SU-DHL-6 (cell line): ENCODE results near the gene IL3.

Source experiments
- H2AFZ ChIP-seq: fragments of 200-600 bp; sonication (generic); 2 replicates; pipeline ENCODE4 v1.6.1; 2014; ENCODE audit warnings: low read depth, mild to moderate bottlenecking, moderate library complexity, mixed read lengths, antibody characterized with exemption, low read length; ENCODE audit not compliant: severe bottlenecking
- H3F3A ChIP-seq: fragments of 200-600 bp; shearing (Covaris generic); 2 replicates; pipeline ENCODE4 v1.6.0; 2016; ENCODE audit warnings: antibody characterized with exemption, mild to moderate bottlenecking; ENCODE audit not compliant: insufficient read depth
- H3K27ac ChIP-seq: fragments of 200-600 bp; sonication (generic); 2 replicates; pipeline ENCODE4 v1.5.1; 2016; ENCODE audit warnings: low read depth, mild to moderate bottlenecking, low read length, moderate library complexity, mixed read lengths
- H3K27me3 ChIP-seq: fragments of 200-600 bp; sonication (generic), shearing (Covaris generic); 2 replicates; pipeline ENCODE4 v1.6.0; 2014; ENCODE audit warnings: mild to moderate bottlenecking, low read length
- H3K36me3 ChIP-seq: fragments of 200-600 bp; sonication (generic); 2 replicates; pipeline ENCODE4 v1.6.1; 2014; ENCODE audit warnings: mild to moderate bottlenecking, low read length, mixed read lengths
- H3K4me2 ChIP-seq: fragments of 300-600, 200-600 bp; shearing (Covaris generic), sonication (generic); 2 replicates; pipeline ENCODE4 v1.6.0; 2014; ENCODE audit warnings: low read length, low read depth, mild to moderate bottlenecking; ENCODE audit not compliant: poor library complexity, severe bottlenecking
- H3K4me3 ChIP-seq: fragments of 200-600 bp; sonication (generic); 2 replicates; pipeline ENCODE4 v1.5.1; 2014; ENCODE audit warnings: antibody characterized with exemption, low read length, mild to moderate bottlenecking, mixed read lengths; ENCODE audit not compliant: insufficient read depth, poor library complexity, severe bottlenecking
- H3K79me2 ChIP-seq: fragments of 200-600 bp; sonication (generic); 2 replicates; pipeline ENCODE4 v1.6.1; 2014; ENCODE audit warnings: mild to moderate bottlenecking, low read length, moderate library complexity; ENCODE audit not compliant: insufficient read depth
- H3K9ac ChIP-seq: fragments of 200-600 bp; sonication (generic); 2 replicates; pipeline ENCODE4 v1.7.0; 2014; ENCODE audit warnings: mild to moderate bottlenecking, low read length
- H3K9me2 ChIP-seq: fragments of 200-600 bp; sonication (generic); replicated peaks from 2 replicates; pipeline ENCODE4 v1.6.1; 2014; ENCODE audit warnings: low read length; ENCODE audit not compliant: insufficient read depth
- H3K9me3 ChIP-seq: fragments of 200-600 bp; sonication (generic); 2 replicates; pipeline ENCODE4 v1.6.1; 2014; ENCODE audit warnings: low read length, mixed read lengths; ENCODE audit not compliant: insufficient read depth
- H4K20me1 ChIP-seq: fragments of 200-600 bp; sonication (generic); 2 replicates; pipeline ENCODE4 v1.6.1; 2014; ENCODE audit warnings: low read depth, mild to moderate bottlenecking, antibody characterized with exemption, low read length, moderate library complexity, mixed read lengths
- EZH2phosphoT487 ChIP-seq: fragments of 200-600 bp; sonication (generic), shearing (Covaris generic); conservative IDR thresholded peaks from 2 replicates; pipeline ENCODE4 v1.6.1; 2018; ENCODE audit warnings: mild to moderate bottlenecking, antibody characterized with exemption, low read length, moderate library complexity, mixed read lengths
- TF ChIP-seq, protein P1 (sequence below): fragments of 200-600 bp; sonication (generic); IDR thresholded peaks from one replicate; pipeline ENCODE4 v1.5.1; 2017; ENCODE audit warnings: antibody characterized with exemption, mild to moderate bottlenecking, low read length, moderate library complexity; ENCODE audit not compliant: insufficient read depth, poor library complexity, severe bottlenecking

The IL3 gene

DNA sequence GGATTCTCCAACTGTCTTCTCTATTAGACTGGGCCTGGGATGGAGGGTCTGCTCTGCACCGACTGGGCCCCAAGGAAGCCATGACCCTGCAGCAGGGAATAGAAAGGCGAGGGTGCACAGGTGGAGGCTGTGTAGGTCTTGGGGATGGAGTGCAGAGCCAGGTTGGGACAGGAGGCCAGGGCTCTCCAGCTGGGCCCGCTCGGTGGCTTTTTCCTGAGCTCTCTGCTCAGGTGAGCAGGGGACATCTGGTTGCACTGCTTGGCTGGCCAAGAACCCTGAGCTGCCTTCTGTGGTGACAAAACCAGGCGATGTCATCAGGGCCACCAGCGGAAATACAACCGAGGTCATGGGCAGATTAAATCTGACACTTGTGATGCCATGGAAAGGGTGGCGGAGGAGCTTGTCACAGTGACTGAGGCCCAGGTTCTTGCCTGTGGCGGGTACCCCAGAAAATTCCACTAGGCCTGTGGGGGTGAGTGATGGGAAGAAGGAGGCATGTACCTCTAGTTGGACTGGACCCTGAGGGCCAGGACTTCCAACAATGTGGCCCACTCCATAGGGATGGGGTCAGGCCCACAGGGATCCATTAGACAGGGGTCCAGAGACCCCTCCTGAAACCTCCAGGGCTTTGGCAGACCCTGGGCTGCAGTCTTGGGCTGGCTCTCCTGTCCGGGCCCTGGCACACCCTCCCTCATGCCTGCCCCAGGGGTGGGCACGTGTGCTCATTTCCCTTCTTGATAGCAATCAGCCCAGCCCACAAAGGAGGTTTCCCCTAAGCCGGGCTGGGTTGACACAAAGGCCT, 4.4 kb upstream of the IL3 start:
- Histone ChIP-seq H3F3A (no peaks in the 10 kb centered on the region), H3K9ac (no peak overlapping the region), H3K27me3 (no peaks in the 10 kb centered on the region), H3K36me3 (no peaks in the 10 kb centered on the region), H4K20me1 (no peaks in the 10 kb centered on the region), H3K9me2 (no peaks in the 10 kb centered on the region), H3K79me2 (no peaks in the 10 kb centered on the region), H3K4me2 (no peak overlapping the region), H3K4me3 (no peak overlapping the region), H3K27ac (no peak overlapping the region), H3K9me3 (no peaks in the 10 kb centered on the region), H2AFZ (no peak overlapping the region)
- TF ChIP-seq, protein P1, sequence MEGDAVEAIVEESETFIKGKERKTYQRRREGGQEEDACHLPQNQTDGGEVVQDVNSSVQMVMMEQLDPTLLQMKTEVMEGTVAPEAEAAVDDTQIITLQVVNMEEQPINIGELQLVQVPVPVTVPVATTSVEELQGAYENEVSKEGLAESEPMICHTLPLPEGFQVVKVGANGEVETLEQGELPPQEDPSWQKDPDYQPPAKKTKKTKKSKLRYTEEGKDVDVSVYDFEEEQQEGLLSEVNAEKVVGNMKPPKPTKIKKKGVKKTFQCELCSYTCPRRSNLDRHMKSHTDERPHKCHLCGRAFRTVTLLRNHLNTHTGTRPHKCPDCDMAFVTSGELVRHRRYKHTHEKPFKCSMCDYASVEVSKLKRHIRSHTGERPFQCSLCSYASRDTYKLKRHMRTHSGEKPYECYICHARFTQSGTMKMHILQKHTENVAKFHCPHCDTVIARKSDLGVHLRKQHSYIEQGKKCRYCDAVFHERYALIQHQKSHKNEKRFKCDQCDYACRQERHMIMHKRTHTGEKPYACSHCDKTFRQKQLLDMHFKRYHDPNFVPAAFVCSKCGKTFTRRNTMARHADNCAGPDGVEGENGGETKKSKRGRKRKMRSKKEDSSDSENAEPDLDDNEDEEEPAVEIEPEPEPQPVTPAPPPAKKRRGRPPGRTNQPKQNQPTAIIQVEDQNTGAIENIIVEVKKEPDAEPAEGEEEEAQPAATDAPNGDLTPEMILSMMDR = no peak
- no peak for TF ChIP-seq EZH2phosphoT487

DNA sequence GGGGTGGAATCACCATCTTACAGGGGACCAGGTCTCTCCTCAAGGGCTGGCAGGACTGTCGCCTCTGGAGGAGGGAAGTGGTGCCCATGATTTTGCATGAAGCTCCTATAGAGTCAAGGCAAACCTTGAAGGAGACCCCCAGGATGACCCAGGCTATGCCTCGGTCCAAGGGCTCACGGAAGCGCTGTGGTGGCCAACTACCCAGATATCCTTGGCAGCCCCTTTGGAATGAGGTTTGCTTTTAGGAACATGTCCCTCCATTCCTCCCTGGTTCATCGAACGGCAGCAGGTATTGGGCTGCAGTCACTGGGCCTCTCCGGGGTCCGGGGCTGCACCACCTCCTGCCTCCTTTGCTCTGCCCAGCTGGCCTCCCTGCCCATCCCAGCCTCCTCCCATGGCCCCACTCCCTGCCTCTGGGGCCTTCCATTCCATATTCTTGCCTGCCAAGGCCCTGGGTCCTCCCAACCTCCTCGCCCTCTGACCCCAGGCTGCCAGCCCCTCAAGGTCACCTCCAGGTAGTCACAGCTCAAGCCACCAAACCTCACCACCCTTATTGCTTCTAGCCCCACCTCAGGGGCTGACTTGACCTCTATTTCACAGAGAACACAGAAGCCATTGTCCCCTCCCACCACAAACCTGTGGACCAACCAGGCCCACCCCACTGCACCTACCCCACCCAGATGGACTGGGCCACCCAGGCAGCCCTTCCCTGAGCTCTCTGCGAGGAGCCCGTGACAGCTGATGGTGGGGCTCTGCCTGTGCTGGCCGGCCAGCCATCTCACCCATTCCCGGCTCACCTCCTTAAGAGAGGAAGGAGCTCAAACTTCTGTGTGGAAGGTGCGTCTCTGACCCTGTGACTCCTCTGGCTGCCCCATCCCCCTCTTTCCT, 3.6 kb upstream of the IL3 start:
- Histone ChIP-seq H3K9ac (no peak overlapping the region), H3K9me2 (no peaks in the 10 kb centered on the region), H3K79me2 (no peaks in the 10 kb centered on the region), H3K27ac (no peak overlapping the region), H2AFZ (no peak overlapping the region), H3K36me3 (no peaks in the 10 kb centered on the region), H3F3A (no peaks in the 10 kb centered on the region), H3K4me3 (no peak overlapping the region), H3K27me3 (no peaks in the 10 kb centered on the region), H3K9me3 (no peaks in the 10 kb centered on the region), H4K20me1 (no peaks in the 10 kb centered on the region), H3K4me2 (no peak overlapping the region)
- no peak for TF ChIP-seq EZH2phosphoT487
- TF ChIP-seq, protein P1 = no peak

DNA sequence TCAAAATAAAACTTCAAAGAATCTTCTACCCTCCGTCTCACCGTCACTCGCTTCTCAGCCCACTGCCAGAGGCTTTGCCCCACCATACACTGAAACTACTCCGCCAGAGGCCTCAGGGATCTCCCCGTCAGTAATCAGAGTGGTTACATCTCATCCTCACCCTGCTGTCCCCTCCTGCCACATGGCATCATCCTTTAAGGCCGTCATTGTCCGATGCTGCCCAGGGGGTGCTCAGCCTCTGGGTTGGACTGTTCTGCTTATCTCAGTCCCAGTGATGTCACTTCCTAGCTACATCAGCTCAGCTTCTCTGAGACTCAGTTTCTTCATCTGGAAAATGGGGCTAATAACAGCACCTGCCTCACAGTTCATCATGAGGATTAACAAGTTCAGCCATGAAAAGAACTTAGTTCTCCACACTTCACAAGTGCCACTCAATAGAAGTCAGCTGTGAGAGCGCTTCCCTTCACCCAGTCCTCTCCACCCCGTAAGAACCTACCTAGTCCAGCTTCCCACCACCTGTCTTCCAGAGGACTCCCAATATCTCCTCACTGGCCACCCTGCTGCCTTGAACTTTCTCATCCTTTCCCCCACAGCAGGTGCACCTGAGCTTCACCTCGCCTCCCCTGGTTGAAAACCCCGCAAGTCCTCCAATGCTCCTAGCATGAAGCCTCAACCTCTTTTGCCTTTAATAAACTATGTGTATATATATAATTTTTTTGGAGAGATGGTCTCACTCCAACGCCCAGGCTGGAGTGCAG, 2.8 kb upstream of the IL3 start:
- Histone ChIP-seq H3K27ac (no peak overlapping the region), H3K4me3 (no peak overlapping the region), H3F3A (no peaks in the 10 kb centered on the region), H3K9me2 (no peaks in the 10 kb centered on the region), H3K9me3 (no peaks in the 10 kb centered on the region), H4K20me1 (no peaks in the 10 kb centered on the region), H3K79me2 (no peaks in the 10 kb centered on the region), H3K36me3 (no peaks in the 10 kb centered on the region), H3K27me3 (no peaks in the 10 kb centered on the region), H2AFZ (no peak overlapping the region), H3K4me2 (no peak overlapping the region), H3K9ac (no peak overlapping the region)
- no peak for TF ChIP-seq EZH2phosphoT487
- TF ChIP-seq, protein P1 = no peak
